Measurements from ENCODE around the gene CASP3. TPM values are rescaled to one million over a fixed set of nuclear protein-coding genes. Genes with fewer than 3 reads are reported as not detected.
"Not testable (repeated sequence)": the region's sequence is repeated elsewhere in the genome, so short reads cannot be mapped to it uniquely, and the experiment has no call there.

The CASP3 gene
- total RNA-seq, 1 donor from 2014 or later: 96.6 TPM

DNA sequence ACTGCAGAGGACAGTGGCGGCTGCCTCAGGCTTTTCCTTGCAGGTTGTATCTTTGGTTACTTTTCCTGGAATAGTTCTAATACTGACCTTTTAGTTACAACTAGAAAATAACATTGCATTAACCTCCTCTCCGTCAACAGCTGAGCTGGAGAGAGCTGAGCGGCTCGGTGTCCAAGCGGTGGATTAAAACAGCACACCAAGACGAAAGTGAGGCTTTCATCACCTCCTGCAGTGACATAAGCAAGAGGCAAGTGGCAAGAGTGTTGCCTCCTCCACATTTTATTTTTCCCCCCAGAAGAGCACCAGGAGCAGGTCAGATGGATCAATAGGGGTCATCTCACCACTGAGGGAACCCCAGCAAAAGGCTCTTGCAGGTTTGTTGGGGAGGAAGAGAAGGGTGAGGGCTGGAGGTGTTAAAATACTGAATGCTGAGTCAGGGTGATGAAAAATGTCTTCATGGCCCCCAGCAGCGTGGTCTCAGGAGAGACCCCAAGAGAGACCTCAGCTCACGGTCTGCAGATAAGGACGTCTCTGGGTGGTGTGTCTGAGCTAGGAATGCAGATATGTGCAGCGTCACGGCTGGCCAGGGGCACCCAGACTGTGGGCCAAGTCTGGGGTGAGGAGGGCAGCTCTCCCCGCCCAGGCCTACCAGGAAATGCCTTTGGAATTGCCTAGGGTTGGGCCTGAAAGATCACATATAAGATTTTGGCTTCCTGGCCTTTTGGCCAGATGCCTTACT lies 50.3 kb downstream of the CASP3 start:
- intact Hi-C loops (cut with micrococcal nuclease): no loop called here

DNA sequence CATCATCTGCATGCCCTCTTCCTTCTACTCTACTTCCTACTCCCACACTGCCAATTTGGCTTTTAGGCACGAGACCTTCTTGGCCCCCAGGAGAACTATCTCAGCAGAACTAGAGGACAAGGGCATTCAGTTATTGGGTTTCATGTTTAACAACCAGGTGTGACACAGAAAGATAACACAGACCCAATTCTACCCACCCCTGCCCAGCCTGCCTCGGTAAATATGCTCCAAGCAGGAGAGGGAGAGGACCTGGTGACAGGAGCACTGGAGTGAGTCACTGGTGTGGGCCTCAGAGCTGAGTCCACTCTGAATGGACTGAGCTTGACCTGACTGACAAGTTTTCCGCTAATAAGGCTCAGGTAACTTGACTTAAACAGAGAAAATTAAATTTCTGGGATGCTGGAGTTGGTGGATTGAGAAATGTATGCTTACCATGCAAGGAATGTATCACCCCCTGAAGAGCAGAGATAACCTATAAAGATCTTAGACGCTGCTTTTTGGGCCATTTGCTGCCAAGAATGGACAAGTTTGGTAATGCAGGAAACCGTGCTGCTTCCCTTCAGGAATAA lies 52.5 kb downstream of the CASP3 start:
- intact Hi-C loops (cut with micrococcal nuclease): no loop called here

DNA sequence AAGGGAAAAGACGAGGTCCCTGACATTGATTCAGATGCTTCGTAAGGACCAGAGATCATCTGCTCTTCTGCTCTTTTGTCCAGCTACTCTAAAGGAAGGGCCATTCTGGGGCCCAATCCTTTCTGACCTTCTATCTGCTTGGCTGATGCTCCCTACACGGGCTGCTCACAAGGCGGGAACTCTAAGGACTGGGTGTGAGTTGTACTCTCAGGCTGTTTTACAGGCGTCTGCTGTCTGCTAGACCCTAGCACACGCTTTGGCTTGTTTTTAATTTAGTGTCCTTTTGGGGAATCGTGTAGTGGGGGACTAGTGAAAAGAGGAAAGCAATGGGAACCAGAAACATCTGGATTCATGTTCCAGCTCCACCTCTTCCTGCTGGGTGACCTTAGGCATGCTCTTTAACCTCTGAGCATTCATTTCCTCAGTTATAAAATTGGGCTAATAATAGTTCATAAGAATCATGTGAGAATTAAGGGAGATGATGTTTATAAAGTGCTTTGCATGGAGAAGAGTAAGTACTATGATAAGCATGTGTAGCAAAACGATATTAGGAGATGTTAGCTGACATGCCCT lies 53.1 kb downstream of the CASP3 start:
- intact Hi-C loops (cut with micrococcal nuclease): no loop called here

DNA sequence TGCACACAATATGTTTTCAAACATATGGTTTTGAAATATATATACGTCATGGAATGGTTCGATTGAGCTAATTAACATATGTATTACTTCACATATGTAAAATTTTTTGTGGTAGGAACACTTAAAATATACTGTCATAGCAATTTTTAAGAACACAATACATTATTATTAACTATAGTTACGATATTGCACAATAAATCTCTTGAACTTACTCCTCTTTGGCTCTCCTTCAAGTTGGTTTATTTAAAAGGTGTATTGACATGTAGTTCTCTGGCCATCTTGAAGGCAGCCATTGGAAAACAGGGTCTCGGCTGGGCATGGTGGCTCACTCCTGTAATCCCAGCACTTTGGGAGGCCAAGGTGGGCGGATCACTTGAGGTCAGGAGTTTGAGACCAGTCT lies 53.8 kb downstream of the CASP3 start:
- intact Hi-C loops (cut with micrococcal nuclease): no loop called here

DNA sequence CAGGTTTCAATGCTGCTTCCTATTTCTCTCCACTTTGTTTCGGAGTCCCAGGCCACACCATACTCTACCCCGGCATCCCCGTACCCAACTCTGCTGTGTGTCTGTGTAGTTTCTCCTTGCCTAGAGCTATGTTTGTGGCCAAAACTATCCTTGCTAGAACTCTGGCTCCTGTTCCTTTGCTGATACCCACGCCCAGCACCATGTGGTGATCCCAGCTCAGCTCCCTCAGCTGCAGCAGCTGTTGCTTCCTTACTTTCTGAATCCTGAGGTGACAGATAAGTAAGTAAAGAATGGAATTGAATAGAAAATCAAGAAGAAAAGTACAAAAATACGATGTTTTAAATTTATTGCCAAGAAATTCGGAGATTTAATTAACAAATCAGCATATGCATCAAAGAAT lies 55.8 kb downstream of the CASP3 start:
- intact Hi-C loops (cut with micrococcal nuclease): no loop called here

DNA sequence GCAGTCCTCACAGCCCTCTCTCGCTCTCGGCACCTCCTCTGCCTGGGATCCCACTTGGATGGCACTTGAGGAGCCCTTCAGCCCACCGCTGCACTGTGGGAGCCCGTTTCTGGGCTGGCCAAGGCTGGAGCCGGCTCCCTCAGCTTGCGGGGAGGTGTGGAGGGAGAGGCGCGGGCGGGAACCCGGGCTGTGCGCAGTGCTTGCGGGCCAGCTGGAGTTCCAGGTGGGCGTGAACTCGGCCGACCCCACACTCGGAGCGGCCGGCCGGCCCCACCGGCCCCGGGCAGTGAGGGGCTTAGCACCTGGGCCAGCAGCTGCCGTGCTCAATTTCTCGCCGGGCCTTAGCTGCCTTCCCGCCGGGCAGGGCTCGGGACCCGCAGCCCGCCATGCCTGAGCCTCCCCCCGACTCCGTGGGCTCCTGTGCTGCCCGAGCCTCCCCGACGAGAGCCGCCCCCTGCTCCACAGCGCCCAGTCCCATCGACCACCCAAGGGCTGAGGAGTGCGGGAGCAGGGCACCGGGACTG lies 57.4 kb downstream of the CASP3 start:
- intact Hi-C loops (cut with micrococcal nuclease): not testable (repeated sequence)

DNA sequence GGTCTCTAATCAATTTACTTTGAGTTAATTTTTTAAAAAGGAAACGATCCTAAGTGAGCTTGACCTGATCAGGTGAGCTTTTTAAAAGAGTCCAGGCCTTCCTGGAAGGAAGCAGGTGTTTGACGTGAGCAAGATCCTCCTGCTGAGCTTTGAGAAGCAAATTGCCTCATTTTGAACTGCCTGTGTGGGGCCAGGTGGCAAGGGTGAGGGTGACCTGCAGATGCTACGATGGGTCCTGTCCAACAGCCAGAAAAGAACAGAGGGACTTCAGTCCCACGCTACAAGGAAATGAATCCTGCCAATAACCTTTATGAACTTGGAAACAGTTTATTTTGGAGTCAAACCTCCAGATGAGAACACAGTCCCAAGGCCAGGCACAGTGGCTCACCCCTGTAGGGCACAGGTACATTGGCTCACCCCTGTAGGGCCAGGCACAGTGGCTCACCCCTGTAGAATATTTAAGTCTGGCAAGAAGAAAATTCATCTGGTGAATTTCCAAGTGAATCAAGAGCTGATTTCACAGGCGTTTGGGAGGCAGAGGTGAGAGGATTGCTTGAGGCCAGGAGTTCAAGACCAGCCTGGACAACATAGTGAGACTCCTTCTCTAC lies 58.1 kb downstream of the CASP3 start:
- intact Hi-C loops (cut with micrococcal nuclease): no loop called here

DNA sequence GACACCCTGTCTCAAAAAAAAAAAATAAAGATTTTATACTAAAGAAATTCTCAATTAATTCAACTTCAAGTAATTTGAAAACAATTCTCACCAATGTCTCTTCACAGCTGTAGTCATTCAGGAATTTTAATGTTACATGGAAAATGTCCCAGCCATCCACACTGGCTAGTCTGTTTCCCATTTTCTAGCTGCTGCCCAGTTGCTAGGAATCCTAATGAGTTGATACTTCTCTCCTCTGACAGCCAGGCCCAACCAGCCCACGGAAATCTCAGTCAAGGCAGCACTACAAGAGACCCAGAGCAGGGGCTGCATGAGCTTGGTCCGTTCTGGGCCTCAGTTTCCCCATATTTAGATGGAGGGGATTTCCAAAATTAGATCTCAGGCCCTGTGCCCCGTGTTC lies 59.1 kb downstream of the CASP3 start:
- intact Hi-C loops (cut with micrococcal nuclease): no loop called here

DNA sequence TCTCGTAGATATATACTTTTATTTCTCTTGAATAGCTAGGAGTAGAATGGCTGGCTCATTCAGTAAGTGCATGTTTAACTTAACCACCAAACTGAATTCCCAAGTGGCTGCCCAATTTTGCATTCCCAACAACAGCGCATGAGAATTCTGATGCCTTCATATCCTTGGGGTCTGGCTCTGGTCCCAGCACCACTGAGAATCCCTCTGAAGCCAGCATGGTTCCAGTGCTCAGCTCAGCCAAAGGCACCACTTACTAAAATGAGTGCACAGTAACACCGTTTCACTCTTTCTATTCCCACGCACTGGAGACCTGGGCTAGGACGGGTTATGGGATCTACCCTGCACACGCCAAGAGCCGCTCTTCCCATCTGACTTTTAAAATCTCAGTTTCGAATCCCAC lies 60.4 kb downstream of the CASP3 start:
- intact Hi-C loops (cut with micrococcal nuclease): no loop called here

DNA sequence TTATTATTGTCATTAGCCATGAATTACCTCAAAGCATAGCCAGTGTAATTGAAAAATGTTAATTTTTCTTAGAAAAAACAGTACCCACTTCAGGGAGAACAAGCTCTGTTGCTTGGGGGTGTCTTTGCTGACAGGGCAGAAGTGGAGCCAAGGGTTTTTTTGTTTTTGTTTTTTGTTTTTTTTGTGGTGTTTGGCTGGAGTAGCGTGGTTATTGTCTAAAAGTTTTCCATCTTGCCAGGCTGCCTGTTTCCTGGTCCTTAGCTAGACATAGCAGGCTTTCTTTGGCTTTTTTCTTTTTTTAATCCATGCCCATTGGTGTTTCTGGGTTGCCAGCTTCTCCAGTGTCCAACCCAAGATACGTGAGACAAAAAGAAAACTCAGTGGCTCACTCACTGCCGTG lies 61.5 kb downstream of the CASP3 start:
- intact Hi-C loops (cut with micrococcal nuclease): no loop called here

DNA sequence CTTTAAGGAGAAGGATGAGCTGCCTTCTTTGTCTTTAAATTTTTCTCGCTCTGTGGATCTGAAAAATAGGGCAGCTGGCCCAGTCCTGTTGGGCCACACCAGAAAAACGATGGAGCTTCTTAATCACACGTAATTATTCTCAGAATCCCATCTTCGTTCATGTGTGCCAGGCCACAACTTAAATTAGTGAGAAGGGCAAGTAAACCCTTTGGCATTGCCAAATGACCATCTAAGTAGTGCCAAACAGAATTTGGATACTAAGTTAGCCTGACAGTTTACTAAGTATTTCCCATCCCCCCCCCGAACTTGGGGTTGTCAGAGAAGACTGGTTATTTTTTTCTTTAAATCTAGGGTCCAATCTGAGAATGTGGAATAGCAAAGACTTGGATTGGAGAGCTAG lies 62.0 kb downstream of the CASP3 start:
- intact Hi-C loops (cut with micrococcal nuclease): no loop called here

DNA sequence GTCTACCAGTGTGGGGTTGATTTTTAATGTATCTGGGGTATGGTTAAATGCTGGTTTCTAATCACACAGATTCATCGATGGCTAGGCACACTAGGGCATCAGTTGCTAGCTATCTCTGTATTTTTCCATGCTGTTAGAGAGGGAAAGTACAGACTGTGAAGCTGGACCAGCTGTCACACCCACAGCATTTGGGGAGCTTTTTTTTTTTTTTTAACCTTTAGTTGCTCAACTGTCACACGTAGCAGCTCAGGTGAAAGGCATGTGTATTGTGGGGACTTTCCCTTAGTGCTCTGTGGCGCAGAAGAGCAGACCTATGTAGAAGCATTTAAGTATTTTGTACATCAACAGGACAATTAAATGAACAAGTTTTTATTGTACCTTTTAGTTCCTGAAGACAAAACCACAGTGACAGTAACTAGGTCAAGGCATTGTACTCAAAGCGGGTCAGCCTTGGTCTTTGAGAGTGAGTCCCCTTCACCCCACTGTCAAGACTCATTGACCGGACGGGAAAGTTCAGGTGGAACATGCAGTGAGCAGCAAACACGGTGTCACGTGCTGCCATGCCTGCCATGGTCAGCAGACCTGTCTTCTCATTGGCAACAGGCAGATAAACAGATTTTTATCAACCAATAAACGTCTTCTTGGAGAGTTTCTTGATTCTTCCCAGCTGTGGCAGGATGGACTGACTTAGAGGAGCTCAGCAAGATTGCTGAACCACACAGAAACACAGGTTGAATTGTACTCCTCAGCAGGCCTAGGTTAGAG lies 65.3 kb downstream of the CASP3 start:
- intact Hi-C loops (cut with micrococcal nuclease): loop anchor here (1.0 to 2.0 kb wide), 3 partner anchors 9 to 315 kb away; partner anchors contain the start of gene IRF2

Other genes with a start within 250 kb of the CASP3 start
- 115 and 125 TPM in 2 replicates for gene IRF2, start 174.9 kb downstream of the CASP3 start, total RNA-seq
- gene PRIMPOL, start 291 bp upstream of the CASP3 start, total RNA-seq: 15.5 TPM in 2 replicates
- 52.8 and 57.2 TPM in 2 replicates for gene CENPU, start 84.6 kb upstream of the CASP3 start, total RNA-seq
- gene ACSL1, start 176.5 kb upstream of the CASP3 start, total RNA-seq: 37.5 and 38.0 TPM in 2 replicates

All from T-helper 1 cell treated with Interleukin-12 subunit alpha and Interleukin-12 subunit beta and Interleukin-4 antibody, amounts not matched to agents 30 ng/mL and 1 ng/mL, for 36 hours (primary cell).